ENCODE measurements around the gene PLXNA1.

GRCh38 chr3:126934991-126935390 is 47.9 kb upstream of the PLXNA1 start:
- TF ChIP-seq POLR2AphosphoS5 (IDR thresholded peaks at IDR 0.05) = no peak
- TF ChIP-seq, protein P1, sequence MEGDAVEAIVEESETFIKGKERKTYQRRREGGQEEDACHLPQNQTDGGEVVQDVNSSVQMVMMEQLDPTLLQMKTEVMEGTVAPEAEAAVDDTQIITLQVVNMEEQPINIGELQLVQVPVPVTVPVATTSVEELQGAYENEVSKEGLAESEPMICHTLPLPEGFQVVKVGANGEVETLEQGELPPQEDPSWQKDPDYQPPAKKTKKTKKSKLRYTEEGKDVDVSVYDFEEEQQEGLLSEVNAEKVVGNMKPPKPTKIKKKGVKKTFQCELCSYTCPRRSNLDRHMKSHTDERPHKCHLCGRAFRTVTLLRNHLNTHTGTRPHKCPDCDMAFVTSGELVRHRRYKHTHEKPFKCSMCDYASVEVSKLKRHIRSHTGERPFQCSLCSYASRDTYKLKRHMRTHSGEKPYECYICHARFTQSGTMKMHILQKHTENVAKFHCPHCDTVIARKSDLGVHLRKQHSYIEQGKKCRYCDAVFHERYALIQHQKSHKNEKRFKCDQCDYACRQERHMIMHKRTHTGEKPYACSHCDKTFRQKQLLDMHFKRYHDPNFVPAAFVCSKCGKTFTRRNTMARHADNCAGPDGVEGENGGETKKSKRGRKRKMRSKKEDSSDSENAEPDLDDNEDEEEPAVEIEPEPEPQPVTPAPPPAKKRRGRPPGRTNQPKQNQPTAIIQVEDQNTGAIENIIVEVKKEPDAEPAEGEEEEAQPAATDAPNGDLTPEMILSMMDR (IDR thresholded peaks at IDR 0.05) = no peak

Data from prostate gland (tissue), 2 donors.